ENCODE measurements around the gene TRAPPC11.

Gene TRAPPC11

DNA sequence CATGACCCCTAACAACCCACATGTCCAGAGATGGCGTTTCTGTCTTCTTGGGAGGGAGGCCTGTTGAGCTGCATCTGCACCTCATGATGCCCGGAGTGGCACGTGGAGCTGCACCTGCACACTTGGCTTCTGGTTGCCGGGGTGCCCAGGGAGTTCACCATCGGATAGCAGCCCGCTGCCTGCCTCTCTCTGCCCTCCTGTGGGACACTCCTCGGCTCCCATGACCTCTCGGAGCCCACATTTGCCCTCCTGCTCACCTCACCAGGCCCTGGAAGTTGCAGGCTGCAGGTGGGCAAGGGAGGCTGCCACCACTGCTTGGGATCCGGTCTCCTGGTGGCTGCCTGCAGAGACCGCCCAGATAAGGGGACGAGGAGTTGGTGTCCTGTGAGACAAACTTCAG lies 74.1 kb downstream of the TRAPPC11 start:
- ATAC-seq, result no peak
- no peak for TF ChIP-seq CSDC2 (CRISPR knock-in tag; IDR thresholded peaks at IDR 0.05)
- no peak for TF ChIP-seq BACH2 (CRISPR knock-in tag; IDR thresholded peaks at IDR 0.05; ENCODE audit: borderline replicate concordance)
- TF ChIP-seq CREB5 (CRISPR knock-in tag; IDR thresholded peaks at IDR 0.05; ENCODE audit: low read depth), result no peak
- no peak for TF ChIP-seq TOX (CRISPR knock-in tag; IDR thresholded peaks at IDR 0.05; ENCODE audit: borderline replicate concordance)
- no peak for TF ChIP-seq ESRRG (CRISPR knock-in tag; IDR thresholded peaks at IDR 0.05)
- no peak for TF ChIP-seq ZNF565 (CRISPR knock-in tag; conservative IDR thresholded peaks at IDR 0.05; ENCODE audit: low read depth)
- TF ChIP-seq ZFP3 (CRISPR knock-in tag; IDR thresholded peaks at IDR 0.05), result no peak
- TF ChIP-seq ZFP30 (CRISPR knock-in tag; IDR thresholded peaks at IDR 0.05), result no peak
- TF ChIP-seq ZNF70 (CRISPR knock-in tag; IDR thresholded peaks at IDR 0.05), result no peak
- no peak for TF ChIP-seq TCF4 (CRISPR knock-in tag; IDR thresholded peaks at IDR 0.05; ENCODE audit: borderline replicate concordance)
- TF ChIP-seq TSHZ2 (CRISPR knock-in tag; IDR thresholded peaks at IDR 0.05), result no peak
- no peak for TF ChIP-seq ZC3H10 (CRISPR knock-in tag; IDR thresholded peaks at IDR 0.05)
- no peak for TF ChIP-seq OSR1 (CRISPR knock-in tag; IDR thresholded peaks at IDR 0.05)
- no peak for TF ChIP-seq GLIS3 (CRISPR knock-in tag; IDR thresholded peaks at IDR 0.05)
- TF ChIP-seq ISL1 (CRISPR knock-in tag; IDR thresholded peaks at IDR 0.05), result no peak
- TF ChIP-seq SNAI2 (CRISPR knock-in tag; IDR thresholded peaks at IDR 0.05), result no peak
- TF ChIP-seq RARB (CRISPR knock-in tag; IDR thresholded peaks at IDR 0.05), result no peak

DNA sequence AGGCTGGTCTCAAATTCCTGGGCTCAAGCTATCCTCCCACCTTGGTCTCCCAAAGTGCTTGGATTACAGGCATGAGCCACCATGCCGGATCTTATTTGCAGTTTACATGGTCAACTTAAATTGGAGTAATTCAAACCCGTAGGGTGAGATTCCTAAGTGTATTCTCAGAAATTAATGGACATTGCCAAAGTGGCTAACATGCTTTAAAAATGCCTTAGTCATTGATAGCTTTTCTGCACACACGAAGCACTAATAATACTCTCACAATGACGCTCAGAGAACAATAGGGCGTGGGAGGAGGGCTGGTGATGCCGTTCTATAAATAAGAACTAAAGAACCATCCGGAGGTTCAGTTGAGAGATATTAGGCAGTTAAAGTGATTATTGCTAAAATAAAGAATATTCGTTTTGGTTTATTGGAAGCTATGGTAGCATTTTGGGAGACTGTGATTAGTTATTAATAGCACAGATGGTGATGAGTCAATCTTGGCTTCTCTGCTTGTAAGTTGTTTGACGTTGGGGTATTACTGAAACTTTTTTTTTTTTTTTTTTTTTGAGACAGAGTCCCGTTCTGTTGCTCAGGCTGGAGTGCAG lies 79.1 kb downstream of the TRAPPC11 start:
- ATAC-seq, result no peak
- no peak for TF ChIP-seq ISL1 (CRISPR knock-in tag; IDR thresholded peaks at IDR 0.05)

- ATAC-seq, result no peak
These were observed 79.9 kb downstream of the TRAPPC11 start for GRCh38 chr4:183738961-183739360.

DNA sequence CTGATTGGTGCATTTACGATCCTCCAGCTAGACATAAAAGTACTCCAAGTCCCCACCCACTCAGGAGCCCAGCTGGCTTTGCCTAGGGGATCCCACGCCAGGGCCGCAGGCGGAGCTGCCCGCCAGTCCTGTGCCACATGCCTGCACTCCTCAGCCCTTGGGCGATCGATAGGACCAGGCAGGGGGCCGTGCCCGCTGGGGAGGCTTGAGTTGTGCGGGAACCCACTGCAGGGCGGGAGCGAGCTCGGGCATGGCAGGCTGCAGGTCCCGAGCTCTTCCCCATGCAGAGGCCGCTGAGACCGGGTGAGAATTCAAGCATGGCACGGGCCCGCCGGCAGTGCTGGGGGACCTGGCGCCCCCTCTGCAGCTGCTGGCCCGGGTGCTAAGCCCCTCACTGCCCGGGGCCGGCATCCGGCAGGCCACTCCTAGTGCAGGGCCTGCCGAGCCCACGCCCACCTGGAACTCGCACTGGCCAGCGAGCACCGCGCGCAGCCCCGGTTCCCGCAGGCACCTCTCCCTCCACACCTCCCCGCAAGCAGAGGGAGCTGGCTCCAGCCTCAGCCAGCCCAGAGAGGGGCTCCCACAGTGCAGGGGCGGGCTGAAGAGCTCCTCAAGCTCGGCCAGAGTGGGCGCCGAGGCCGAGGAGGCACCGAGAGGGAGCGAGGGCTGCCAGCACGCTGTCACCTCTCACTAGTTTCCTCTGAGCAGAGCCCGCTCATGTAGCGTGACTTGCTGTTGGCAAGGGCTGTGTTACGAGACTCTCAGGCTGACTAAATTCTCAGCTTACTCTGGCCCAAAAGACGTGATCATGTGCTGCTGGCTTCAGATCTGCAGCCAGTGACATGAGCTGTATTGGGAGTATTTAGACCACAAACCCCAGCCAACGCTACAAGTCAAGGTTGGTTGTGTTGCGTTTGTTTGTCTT lies 87.5 kb downstream of the TRAPPC11 start:
- ATAC-seq, result no peak
- no peak for TF ChIP-seq GLIS3 (CRISPR knock-in tag; IDR thresholded peaks at IDR 0.05)
- TF ChIP-seq ZNF8 (CRISPR knock-in tag; IDR thresholded peaks at IDR 0.05), result no peak
- TF ChIP-seq OSR1 (CRISPR knock-in tag; IDR thresholded peaks at IDR 0.05), result no peak
- TF ChIP-seq ESRRG (CRISPR knock-in tag; IDR thresholded peaks at IDR 0.05), result no peak
- no peak for TF ChIP-seq CREB5 (CRISPR knock-in tag; IDR thresholded peaks at IDR 0.05; ENCODE audit: low read depth)

More at GRCh38 chr4:183738961-183739360, 79.9 kb downstream of the TRAPPC11 start:
- no peak for TF ChIP-seq ZNF565 (CRISPR knock-in tag; conservative IDR thresholded peaks at IDR 0.05; ENCODE audit: low read depth)
- TF ChIP-seq PPARA (CRISPR knock-in tag; IDR thresholded peaks at IDR 0.05; ENCODE audit: borderline replicate concordance), result no peak
- TF ChIP-seq ZNF70 (CRISPR knock-in tag; IDR thresholded peaks at IDR 0.05), result no peak
- TF ChIP-seq, protein P1, sequence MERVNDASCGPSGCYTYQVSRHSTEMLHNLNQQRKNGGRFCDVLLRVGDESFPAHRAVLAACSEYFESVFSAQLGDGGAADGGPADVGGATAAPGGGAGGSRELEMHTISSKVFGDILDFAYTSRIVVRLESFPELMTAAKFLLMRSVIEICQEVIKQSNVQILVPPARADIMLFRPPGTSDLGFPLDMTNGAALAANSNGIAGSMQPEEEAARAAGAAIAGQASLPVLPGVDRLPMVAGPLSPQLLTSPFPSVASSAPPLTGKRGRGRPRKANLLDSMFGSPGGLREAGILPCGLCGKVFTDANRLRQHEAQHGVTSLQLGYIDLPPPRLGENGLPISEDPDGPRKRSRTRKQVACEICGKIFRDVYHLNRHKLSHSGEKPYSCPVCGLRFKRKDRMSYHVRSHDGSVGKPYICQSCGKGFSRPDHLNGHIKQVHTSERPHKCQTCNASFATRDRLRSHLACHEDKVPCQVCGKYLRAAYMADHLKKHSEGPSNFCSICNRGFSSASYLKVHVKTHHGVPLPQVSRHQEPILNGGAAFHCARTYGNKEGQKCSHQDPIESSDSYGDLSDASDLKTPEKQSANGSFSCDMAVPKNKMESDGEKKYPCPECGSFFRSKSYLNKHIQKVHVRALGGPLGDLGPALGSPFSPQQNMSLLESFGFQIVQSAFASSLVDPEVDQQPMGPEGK (CRISPR knock-in tag; IDR thresholded peaks at IDR 0.05; ENCODE audit: borderline replicate concordance), result no peak
- TF ChIP-seq ZFP3 (CRISPR knock-in tag; IDR thresholded peaks at IDR 0.05), result no peak

All from SK-N-SH treated with all-trans-retinoic acid at 6 μM for 48 hours (cell line).